Stimulated activated naive CD4-positive, alpha-beta T cell treated with Interleukin-2 at 50 U/mL for 16 hours (primary cell): ENCODE results near the gene NREP.

Source experiments
- DNase-seq: peaks from one replicate; lab custom pipeline; 2025; lab: John Stamatoyannopoulos, UW

Gene NREP

GRCh38 chr5:111697215-111697614 is 59.8 kb downstream of the NREP start:
- no peak for DNase-seq

- DNase-seq = no peak
Observed at GRCh38 chr5:111695991-111696390, 61.0 kb downstream of the NREP start.

- no peak for DNase-seq
Observed at GRCh38 chr5:111694133-111694532, 62.9 kb downstream of the NREP start.

- no peak for DNase-seq
Observed at GRCh38 chr5:111691914-111692313, 65.1 kb downstream of the NREP start.

- DNase-seq = no peak
Observed at GRCh38 chr5:111691508-111691907, 65.5 kb downstream of the NREP start.

GRCh38 chr5:111689357-111689935 is 67.5 kb downstream of the NREP start:
- DNase-seq = no peak

GRCh38 chr5:111685969-111686368 is 71.0 kb downstream of the NREP start:
- DNase-seq = no peak

- DNase-seq = no peak
Observed at GRCh38 chr5:111682641-111683040, 74.4 kb downstream of the NREP start.

- no peak for DNase-seq
Observed at GRCh38 chr5:111682121-111682520, 74.9 kb downstream of the NREP start.

- DNase-seq = no peak
Observed at GRCh38 chr5:111681414-111682120, 75.4 kb downstream of the NREP start.

GRCh38 chr5:111680737-111681413 is 76.1 kb downstream of the NREP start:
- DNase-seq = no peak

- DNase-seq = no peak
Observed at GRCh38 chr5:111679611-111680010, 77.4 kb downstream of the NREP start.
